ENCODE measurements around the gene VSTM2B.

DNA sequence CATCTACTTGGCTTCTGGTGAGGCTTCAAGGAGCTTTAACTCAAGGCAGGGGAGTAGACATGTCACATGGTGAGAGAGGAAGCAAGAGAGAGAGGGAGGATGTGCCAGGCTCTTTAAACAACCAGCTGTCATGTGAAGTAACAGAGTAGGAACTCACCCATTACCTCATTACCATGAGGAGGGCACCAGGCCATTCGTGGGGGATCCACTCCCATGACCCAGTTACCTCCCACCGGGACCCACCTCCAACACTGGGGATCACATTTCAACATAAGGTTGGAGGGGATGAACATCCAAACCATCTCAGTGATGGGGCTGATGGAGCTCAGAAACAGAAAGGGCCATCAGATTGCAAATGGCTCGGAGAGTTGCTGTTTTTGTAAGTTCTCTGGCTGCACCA, 12.9 kb downstream of the VSTM2B start:
- TF ChIP-seq EZH2phosphoT487 (IDR thresholded peaks at IDR 0.05; ENCODE audit: low read depth) (no peak), CTCF (IDR thresholded peaks at IDR 0.05; ENCODE audit: low read depth, low read length) (no peak)
